CD4-positive, alpha-beta T cell treated with Interleukin-15 for 1 hour (primary cell): ENCODE measurements around the gene RETREG1.
"Not testable (repeated sequence)": the region's sequence is repeated elsewhere in the genome, so short reads cannot be mapped to it uniquely, and the experiment has no call there.

Experiments
- DNase-seq: peaks from one replicate; pipeline ENCODE4 v3.0.0-alpha.2; 2020

RETREG1 gene

GRCh38 chr5:16616536-16617273, at the start of gene RETREG1:
TSS of gene RETREG1 (minus strand) at chr5:16616997. CDS start at chr5:16616971, 26 bp downstream.
- peak; percentile 87 for DNase-seq

GRCh38 chr5:16666130-16666882, 49.5 kb upstream of the RETREG1 start:
- DNase-seq, result no peak

- no peak for DNase-seq
These were observed 48.8 kb upstream of the RETREG1 start for GRCh38 chr5:16665601-16666000.

DNA sequence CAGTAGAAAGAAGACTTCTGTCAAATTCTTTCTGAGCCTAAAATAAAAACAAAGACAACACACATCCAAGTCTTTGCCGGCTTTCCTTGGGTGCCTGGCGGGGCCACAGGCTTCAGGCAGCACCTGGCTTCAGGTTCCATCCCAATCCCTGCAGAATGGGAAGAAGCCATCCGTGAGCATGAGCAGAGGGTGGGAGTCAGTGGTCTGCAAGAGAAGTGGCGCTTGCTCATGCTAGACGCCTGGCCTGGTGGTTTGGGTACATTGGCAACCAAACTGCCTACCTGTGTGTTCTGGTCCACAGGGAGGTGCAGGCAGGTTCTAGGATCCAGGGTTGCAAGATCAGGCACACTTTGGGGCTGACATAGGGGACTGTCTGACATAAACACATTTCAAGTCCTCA, 47.6 kb upstream of the RETREG1 start:
- DNase-seq, result no peak

DNA sequence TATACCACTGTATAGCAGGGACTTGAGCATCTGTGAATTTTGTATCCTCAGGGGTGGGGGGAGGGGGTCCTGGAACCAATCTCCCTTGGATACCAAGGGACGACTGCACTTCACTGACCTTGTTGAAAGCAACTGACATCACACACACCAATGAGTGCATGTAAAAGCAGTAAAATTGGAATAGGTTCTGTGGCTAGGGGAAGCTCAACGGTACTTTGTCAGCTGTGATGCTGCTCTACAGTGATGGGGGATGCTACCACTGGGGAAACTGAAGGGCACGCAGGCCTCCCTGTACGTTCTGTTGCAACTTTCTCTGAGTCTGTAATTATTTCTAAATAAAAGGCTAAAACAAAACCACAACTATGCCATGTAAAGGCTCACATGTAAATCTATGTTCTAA, 47.0 kb upstream of the RETREG1 start:
- no peak for DNase-seq

DNA sequence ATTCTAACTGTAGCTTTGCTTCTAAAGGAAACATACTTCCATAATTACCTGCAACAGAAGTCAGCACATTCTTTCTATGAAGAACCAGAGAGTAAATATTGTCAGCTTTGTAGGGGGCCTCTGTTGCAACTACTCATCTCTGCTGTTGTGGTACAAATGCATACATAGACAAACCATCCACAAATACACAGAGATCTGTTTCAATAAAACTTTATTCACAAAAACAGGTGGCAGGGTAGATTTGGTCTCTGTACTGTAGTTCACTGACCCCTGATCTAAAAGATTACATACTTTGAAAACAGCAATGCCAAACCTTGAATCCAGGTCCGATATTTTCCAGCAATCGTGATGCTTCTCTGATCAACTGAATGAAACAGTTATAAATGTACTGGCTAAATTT, 44.9 kb upstream of the RETREG1 start:
- no peak for DNase-seq

DNA sequence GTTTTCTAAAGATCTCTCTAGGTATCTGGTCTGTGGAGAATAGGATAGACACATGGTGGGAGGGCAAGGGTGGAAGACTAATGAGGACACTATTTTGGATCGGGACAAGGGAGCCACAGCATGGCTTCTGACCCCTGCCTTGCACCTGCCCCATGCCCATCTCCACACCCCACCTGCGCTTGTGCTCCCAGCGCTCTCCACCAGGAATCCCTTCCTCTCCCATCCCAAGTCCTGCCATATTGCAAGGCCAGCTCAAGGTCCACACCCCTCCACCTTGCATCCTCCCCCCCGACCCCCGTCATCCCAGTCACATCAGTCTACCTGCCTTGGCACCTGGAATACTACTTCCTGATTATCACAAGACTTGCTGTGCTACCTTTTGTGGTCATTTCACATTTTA, 44.2 kb upstream of the RETREG1 start:
- no peak for DNase-seq

GRCh38 chr5:16659536-16659935, 42.7 kb upstream of the RETREG1 start:
- DNase-seq, result no peak

- DNase-seq, result no peak
These were observed 39.9 kb upstream of the RETREG1 start for GRCh38 chr5:16656561-16657191.

DNA sequence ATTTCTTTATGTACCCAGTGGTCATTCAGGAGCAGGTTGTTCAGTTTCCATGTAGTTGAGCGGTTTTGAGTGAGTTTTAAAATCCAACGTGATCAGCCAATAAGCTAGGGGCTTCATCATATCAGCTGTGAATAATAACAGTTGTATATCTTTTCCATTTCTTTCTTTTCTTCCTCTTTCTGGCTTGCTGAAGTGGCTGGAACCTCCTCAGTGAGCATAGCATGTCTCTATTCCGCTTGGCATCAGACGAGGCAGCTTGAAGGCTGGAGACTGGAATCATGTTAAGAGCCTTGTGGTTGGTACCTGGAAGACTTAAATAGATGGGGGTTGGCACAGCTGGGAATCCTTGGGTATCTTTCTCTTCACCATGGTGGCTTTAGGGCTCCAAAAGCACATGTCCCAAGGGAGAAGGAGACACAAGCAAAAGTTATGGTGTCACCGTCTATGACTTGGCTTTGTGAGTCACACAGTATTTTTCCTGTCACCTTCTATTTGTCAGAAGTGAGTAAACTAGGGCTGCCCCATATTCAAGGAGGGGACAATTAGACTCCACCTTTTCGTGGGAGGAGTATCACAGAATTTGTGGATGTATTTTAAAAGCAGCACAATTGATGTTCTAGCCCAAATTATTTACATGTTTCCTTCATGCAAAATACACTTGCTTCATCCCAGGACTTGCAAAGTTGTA, 38.0 kb upstream of the RETREG1 start:
- no peak for DNase-seq

GRCh38 chr5:16648739-16649138, 31.9 kb upstream of the RETREG1 start:
- DNase-seq, result not testable (repeated sequence)

DNA sequence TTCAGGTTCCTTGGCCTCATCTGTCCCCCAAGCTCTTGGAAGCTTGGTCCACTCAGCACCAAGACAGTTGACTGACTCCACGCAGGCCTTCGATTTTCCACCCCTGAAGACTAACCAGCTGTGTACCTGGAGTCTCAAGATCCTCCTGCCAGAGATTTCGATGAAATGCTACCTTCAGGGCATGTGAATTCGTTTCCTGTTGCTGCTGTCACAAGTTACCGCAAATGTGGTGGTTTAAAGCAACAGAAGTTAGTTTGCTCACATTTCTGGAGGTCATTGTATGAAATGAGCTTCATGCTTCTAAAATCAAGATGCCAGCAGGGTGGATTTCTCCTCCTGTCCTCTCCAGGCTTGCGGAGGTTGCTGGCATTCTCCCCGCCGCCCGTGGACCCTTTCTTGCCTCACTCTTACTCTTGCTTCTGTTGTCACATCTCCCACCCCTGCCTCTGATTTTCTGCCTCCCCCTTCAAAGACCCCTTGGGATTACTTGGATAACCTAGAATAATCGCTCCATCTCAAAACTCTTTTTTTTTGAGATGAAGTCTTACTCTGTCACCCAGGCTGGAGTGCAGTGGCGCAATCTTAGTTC, 27.6 kb upstream of the RETREG1 start:
- no peak for DNase-seq

DNA sequence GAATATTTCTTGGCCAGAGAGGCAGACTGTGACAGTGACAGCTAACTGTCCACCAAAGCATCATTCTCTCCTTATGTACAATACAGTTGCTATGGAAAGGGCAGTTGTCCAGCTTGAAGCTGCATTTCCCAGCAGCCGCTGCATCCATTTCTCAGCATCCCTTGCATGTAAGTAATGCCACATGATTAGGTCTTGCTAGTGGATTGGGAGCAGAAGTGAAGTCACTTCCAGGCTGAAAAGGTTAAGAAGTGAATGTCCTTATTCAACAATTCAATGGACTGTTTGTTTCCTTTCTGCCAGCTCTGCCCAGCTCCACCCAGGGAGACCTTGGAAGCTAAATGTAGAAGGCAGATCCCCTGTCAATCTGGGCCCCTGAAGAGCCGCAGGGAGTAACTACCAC, 26.1 kb upstream of the RETREG1 start:
- DNase-seq, result no peak

DNA sequence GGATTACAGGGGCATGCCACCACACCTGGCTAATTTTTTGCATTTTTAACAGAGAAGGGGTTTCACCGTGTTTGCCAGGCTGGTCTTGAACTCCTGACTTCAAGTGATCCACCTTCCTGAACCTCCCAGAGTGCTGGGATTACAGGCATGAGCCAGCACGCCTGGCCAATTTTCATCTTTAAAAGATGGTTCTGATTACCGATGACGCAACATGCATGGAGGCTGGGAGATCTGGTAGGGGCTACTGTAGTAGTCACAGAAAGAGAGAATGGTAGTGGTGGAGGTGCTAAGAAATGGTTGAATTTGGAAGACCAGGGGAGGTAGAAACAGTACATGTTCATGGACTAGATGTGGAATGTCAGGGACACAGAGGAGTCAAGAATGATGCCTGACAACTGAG, 22.4 kb upstream of the RETREG1 start:
- DNase-seq, result no peak

DNA sequence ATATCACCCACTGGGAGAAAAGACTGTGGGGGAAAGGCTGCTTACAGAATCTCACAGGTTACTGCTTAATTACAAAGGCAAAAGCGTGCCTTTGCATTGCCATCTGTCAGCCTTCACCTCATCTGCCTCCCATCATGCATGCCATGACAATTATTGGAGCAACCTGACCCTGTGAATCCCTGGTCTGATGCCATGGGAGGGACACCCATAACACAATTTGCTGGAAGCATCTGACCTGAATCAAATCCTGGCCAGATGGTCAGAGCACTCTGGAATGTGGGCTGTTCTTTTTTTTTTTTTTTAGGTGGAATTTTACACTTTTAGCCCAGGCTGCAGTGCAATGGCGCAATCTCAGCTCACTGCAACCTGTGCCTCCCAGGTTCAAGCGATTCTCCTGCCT, 11.6 kb upstream of the RETREG1 start:
- no peak for DNase-seq

DNA sequence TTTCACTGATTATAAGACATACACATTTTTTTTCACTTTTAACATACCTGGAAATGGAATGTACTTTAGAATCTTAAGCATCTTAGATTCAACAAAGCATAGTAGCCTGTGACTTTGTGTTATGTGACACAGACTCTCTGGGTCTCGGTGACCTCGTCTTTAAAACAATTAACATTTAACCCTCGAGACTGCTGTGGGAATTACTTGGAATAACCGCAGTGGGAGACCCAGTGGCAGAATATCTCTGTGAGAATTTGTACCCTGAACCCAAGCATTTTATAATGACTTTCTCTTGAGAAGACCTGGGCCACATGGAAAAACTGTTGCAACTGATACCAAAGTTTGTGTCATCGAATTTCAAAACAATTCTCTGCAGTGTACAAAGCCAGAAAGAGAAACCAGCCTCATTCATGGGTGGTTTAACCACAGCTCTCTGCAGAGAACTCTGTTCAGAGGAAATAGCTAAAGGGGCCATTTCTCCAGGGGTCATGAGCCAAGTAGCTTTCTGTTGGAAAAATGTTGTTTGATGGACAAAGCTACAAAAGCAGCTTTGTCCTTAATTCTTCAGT, 10.0 kb upstream of the RETREG1 start:
- DNase-seq, result no peak

DNA sequence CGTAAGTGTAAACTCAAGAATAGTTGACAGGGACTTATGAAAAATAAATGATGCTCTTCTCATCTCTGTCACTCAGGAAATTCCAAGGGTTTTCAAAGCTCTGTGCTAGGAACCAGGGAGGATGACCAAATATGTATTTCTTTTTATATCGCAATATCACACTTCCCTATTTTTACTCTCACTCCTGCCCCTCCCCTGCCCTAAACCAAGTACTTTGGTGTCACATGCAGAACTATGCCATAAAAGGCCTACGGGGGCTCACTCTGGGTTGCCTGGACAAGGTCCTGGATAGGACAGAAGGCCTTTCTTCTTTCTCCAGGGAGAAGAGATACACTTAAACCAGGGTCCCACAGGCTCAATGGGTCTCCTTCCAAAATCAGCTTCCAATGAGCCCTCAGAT, 8.3 kb upstream of the RETREG1 start:
- no peak for DNase-seq

- DNase-seq, result no peak
These were observed 2.3 kb upstream of the RETREG1 start for GRCh38 chr5:16619136-16619535.

GRCh38 chr5:16618138-16618897, 1.5 kb upstream of the RETREG1 start:
- DNase-seq, result no peak

DNA sequence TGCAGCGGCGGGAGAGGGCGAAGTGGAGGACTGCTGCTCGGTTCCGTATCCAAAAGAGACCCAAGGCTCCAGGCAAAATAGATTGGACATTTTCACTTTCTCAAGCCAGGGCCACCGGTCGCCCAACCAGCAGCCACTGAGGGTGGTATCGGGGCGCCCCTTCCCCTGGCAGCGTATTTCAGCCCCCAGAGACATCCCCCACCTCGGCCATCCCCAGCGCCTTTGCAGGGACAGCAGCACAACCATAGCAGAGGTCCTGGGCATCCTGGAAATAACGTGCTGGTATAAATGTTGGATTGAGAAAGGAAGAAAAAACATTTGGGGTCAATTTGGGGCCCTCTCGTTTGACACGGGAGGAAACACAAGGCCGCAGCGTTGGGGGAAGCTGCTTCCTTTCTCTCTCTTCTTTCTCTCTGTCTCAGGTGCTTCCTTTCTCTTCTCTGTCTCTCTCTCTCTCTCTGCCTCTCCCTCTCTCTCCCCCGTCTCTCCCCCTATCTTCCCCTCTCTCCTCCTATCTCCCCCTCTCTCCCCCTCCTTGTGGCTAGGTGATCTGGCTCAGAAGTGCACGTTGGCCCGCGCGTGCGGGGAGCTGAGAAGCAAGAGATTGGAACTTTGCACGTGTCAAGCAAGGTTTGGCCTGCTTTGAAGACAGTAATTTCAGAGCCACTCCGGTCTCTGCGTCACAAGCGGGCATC, 624 bp upstream of the RETREG1 start:
- peak; percentile 61 for DNase-seq
